ENCODE results near the gene AATK. TPM values are rescaled to one million over a fixed set of nuclear protein-coding genes. Genes with fewer than 3 reads are reported as not detected.

Gene AATK
- polyA plus RNA-seq, 1 of the 3 experiments (the other 2 are of a cell fraction): 0.51 TPM

GRCh38 chr17:81081222-81082176 lies 84.5 kb downstream of the AATK start:
- Histone ChIP-seq H3K36me3 (replicated peaks in 1 of 2; ENCODE audit: control insufficient read depth in 1 of 2, insufficient read depth in 2 of 2, low read length in 1 of 2) (peaks cover 0 to under 1% of the 10 kb centered on the region in 2 experiments), H3K27ac (ENCODE audit: low read depth in 2 of 2, low read length in 1 of 2) (no peak overlapping the region), H3K9ac (no peak overlapping the region), H3F3A (replicated peaks; ENCODE audit: insufficient read depth) (no peaks in the 10 kb centered on the region), H3K4me3 (ENCODE audit: low read depth in 2 of 2, low read length in 1 of 2) (no peak overlapping the region), H3K9me3 (no peaks in the 10 kb centered on the region), H3K4me1 (ENCODE audit: control insufficient read depth in 1 of 2, insufficient read depth in 2 of 2, low read depth in 1 of 2, low read length in 1 of 2) (peaks cover 0 to 36% of the 10 kb centered on the region in 2 experiments; a peak in 1 of 4 replicates), H3K27me3 (ENCODE audit: insufficient read depth) (no peaks in the 10 kb centered on the region), H3K9me2 (no peaks in the 10 kb centered on the region), H3K79me2 (ENCODE audit: insufficient read depth) (no peaks in the 10 kb centered on the region), H4K20me1 (ENCODE audit: insufficient read depth) (0 out of 2 replicates have a peak, but pooled peaks cover 3% of the 10 kb centered on the region), H3K4me2 (no peak overlapping the region), H2AFZ (ENCODE audit: low read depth) (no peak overlapping the region)
- POLR2A ChIA-PET: no interaction called here
- no peak for TF ChIP-seq ZBTB33 (IDR thresholded peaks at IDR 0.05; ENCODE audit: borderline replicate concordance, low read depth)
- 93% methylated on average over 28 of the region's 33 CpGs for WGBS (ENCODE audit: low lambda C conversion rate)
- CTCF ChIA-PET: interaction anchor here (1.4 to 7.4 kb wide), 6 partner anchors 11 to 92 kb away, joined by 3 to 63 read pairs (median 12); no protein-coding TSS in a partner anchor
- DNase-seq: no peak

- H3K9me3 ChIP-seq: no peaks in the 10 kb centered on the region
- no peaks in the 10 kb centered on the region for H3F3A ChIP-seq (replicated peaks; ENCODE audit: insufficient read depth)
- no peak overlapping the region for H2AFZ ChIP-seq (ENCODE audit: low read depth)
- H3K9ac ChIP-seq: no peak overlapping the region
- ChIA-PET CTCF (interaction anchor here (0.7 to 7.4 kb wide), 8 partner anchors 9 to 653 kb away, joined by 3 to 63 read pairs (median 4); no protein-coding TSS in a partner anchor), POLR2A (no interaction called here)
- no peaks in the 10 kb centered on the region for H3K27me3 ChIP-seq (ENCODE audit: insufficient read depth)
- peaks cover 0 to 51% of the 10 kb centered on the region in 2 experiments; a peak in 1 of 4 replicates for H3K4me1 ChIP-seq (ENCODE audit: control insufficient read depth in 1 of 2, insufficient read depth in 2 of 2, low read depth in 1 of 2, low read length in 1 of 2)
- no peaks in the 10 kb centered on the region for H3K36me3 ChIP-seq (replicated peaks in 1 of 2; ENCODE audit: control insufficient read depth in 1 of 2, insufficient read depth in 2 of 2, low read length in 1 of 2)
- H3K4me3 ChIP-seq (ENCODE audit: low read depth in 2 of 2, low read length in 1 of 2): no peak overlapping the region
- DNase-seq: no peak
- H3K79me2 ChIP-seq (ENCODE audit: insufficient read depth): no peaks in the 10 kb centered on the region
- no peaks in the 10 kb centered on the region for H3K9me2 ChIP-seq
- 0 out of 2 replicates have a peak, but pooled peaks cover 3% of the 10 kb centered on the region for H4K20me1 ChIP-seq (ENCODE audit: insufficient read depth)
- no peak overlapping the region for H3K27ac ChIP-seq (ENCODE audit: low read depth in 2 of 2, low read length in 1 of 2)
- no peak overlapping the region for H3K4me2 ChIP-seq
- WGBS (ENCODE audit: low lambda C conversion rate): 80% methylated on average over 16 of the region's 19 CpGs
- TF ChIP-seq PBX3 (IDR thresholded peaks at IDR 0.05) (no peak), ZBTB33 (IDR thresholded peaks at IDR 0.05; ENCODE audit: borderline replicate concordance, low read depth) (no peak), JUND (IDR thresholded peaks at IDR 0.05) (no peak), GATA2 (CRISPR knock-in tag; IDR thresholded peaks at IDR 0.05) (no peak), FOXM1 (IDR thresholded peaks at IDR 0.05; ENCODE audit: low read depth) (no peak), MXI1 (IDR thresholded peaks at IDR 0.05; ENCODE audit: low read depth, low read length) (no peak), USF1 (IDR thresholded peaks at IDR 0.05; ENCODE audit: borderline replicate concordance, low read depth) (no peak), RAD21 (IDR thresholded peaks at IDR 0.05; ENCODE audit: low read length) (no peak), MEF2A (IDR thresholded peaks at IDR 0.05; ENCODE audit: borderline replicate concordance, low read depth) (no peak), YY1 (IDR thresholded peaks at IDR 0.05; ENCODE audit: low read depth) (no peak), TCF12 (IDR thresholded peaks at IDR 0.05) (no peak), REST (IDR thresholded peaks at IDR 0.05; ENCODE audit: low read depth, low read length) (no peak), POLR2AphosphoS5 (IDR thresholded peaks at IDR 0.05; ENCODE audit: low read depth, low read length) (no peak)
Measured at GRCh38 chr17:81080019-81080418, 86.0 kb downstream of the AATK start.
